NT2/D1 (cell line): ENCODE results near the gene SLC36A3.
"Not testable (repeated sequence)": the region's sequence is repeated elsewhere in the genome, so short reads cannot be mapped to it uniquely, and the experiment has no call there.

Source experiments
- DNase-seq: peaks from one replicate; pipeline ENCODE4 v3.0.0-alpha.2; 2011; ENCODE audit warnings: low read depth, low spot score
- H3K27me3 ChIP-seq: 2 replicates; pipeline ENCODE4 v1.6.0; 2011; ENCODE audit warnings: mild to moderate bottlenecking; ENCODE audit not compliant: insufficient read length, insufficient read depth
- H3K36me3 ChIP-seq: 2 replicates; pipeline ENCODE4 v1.6.1; 2011; ENCODE audit warnings: mild to moderate bottlenecking, low read length, mixed read lengths; ENCODE audit not compliant: insufficient read depth, insufficient read length
- H3K4me1 ChIP-seq: 2 replicates; pipeline ENCODE4 v1.5.1; 2011; ENCODE audit not compliant: insufficient read depth, insufficient read length
- H3K4me3 ChIP-seq: 2 replicates; pipeline ENCODE4 v1.5.1; 2011; ENCODE audit warnings: low read depth; ENCODE audit not compliant: insufficient read length
- H3K9ac ChIP-seq: 2 replicates; pipeline ENCODE4 v1.6.0; 2011; ENCODE audit warnings: low read depth; ENCODE audit not compliant: insufficient read length
- H3K9me3 ChIP-seq: 2 replicates; pipeline ENCODE4 v1.5.1; 2011; ENCODE audit warnings: mild to moderate bottlenecking, low read length; ENCODE audit not compliant: insufficient read depth
- SUZ12 ChIP-seq: IDR thresholded peaks from 2 replicates; pipeline ENCODE4 v1.6.1; 2011; ENCODE audit not compliant: insufficient read length, insufficient read depth; ENCODE audit errors: extremely low read depth
- YY1 ChIP-seq: IDR thresholded peaks from 2 replicates; pipeline ENCODE4 v1.6.1; 2011; ENCODE audit not compliant: insufficient read length, insufficient read depth
- ZNF274 ChIP-seq: IDR thresholded peaks from 2 replicates; pipeline ENCODE4 v1.6.1; 2011; ENCODE audit warnings: mild to moderate bottlenecking, low read depth, low read length

The SLC36A3 gene

DNA sequence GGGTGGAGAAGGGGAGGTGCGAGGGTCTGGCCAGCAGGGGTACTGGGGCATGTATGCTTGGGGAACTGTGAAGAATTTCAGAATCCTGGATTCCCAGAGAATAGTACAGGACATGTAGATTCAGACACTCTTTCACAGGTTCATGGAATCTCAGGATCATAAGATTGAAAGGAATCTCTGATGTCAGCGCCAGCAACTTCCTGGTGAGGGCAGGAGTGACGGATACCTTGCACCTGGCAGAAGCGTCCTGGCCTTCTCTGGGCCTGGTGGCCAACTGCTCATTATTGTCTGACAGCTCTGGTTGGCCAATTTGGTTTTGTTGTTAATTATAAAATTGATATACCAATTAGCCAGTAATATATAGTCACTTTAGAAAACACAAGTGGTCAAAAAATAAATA, 43.6 kb downstream of the SLC36A3 start:
- Histone ChIP-seq H3K9ac (no peak overlapping the region), H3K4me1 (peaks cover 10% of the 10 kb centered on the region), H3K36me3 (peaks cover 8% of the 10 kb centered on the region), H3K9me3 (no peaks in the 10 kb centered on the region), H3K27me3 (no peaks in the 10 kb centered on the region), H3K4me3 (no peak overlapping the region)
- TF ChIP-seq SUZ12 = no peak
- no peak for TF ChIP-seq YY1
- no peak for TF ChIP-seq ZNF274
- DNase-seq = no peak

DNA sequence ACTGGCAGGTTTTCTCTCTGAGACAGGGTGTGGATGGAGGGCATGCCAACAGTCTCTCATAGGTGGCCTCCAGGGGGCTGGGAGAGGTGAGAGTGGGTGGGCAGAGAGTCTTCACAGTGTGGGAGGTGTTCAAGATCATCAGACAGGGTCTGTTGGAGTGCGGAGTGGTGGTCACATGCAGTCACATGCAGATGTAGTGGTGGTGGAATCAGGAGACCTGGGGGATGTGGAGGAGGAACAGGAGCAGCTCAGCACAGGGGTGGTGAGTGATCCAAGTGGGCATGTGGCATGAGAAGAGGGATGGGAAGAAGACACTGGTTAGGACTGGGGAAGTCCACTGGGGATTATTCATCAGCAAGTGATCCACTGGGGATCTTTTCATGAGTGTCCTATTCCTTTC, 44.8 kb downstream of the SLC36A3 start:
- Histone ChIP-seq H3K27me3 (no peaks in the 10 kb centered on the region), H3K4me3 (no peak overlapping the region), H3K4me1 (peaks cover 4% of the 10 kb centered on the region), H3K36me3 (peaks cover 8% of the 10 kb centered on the region), H3K9me3 (no peaks in the 10 kb centered on the region), H3K9ac (no peak overlapping the region)
- TF ChIP-seq ZNF274 = no peak
- no peak for TF ChIP-seq YY1
- no peak for TF ChIP-seq SUZ12
- no peak for DNase-seq

DNA sequence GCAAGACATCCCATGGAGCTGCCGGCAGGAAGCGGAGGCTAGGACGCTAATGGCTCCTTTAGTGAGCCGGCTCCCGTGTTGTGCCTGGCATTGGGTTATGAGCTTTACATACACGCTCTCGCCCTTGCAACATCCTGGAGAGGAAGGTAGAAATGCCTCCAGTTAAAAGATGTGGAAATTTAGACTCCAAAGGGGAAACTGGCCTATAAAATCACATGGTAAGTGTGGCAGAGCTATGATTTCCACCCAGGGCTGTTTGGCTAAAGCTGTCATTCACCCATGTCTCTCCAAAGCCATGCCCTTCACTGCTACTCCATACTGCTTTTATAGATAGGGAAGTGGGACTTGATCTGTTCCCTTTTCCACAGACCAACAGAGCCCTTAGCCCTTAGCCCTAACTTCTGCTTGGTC, 45.4 kb downstream of the SLC36A3 start:
- Histone ChIP-seq H3K27me3 (no peaks in the 10 kb centered on the region), H3K36me3 (peaks cover 8% of the 10 kb centered on the region)

DNA sequence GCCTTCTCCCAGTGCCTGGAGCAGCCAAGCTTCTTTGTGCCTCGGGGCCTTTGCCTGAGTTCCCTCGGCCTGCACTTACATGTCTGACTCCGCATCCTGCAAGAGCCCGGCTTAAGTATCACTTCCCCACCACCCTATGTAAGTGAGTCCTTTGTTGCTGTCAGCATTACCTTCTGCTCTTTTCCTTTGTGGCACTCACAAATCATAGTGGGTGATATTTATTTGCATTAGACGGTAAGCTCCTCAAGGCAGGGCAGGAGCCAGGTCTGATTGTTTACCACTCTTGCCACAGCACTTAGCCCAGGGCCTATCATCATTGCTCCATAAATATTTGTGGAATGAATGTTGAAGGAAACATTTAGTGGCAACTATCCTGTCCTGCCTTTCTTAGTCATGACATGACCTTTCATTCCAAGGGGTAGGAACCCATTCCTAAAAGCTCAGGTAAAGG, 45.8 kb downstream of the SLC36A3 start:
- H3K9ac ChIP-seq = no peak overlapping the region
- H3K36me3 ChIP-seq = peaks cover 8% of the 10 kb centered on the region

More for the DNA sequence above, 45.4 kb downstream of the SLC36A3 start:
- Histone ChIP-seq H3K9ac (no peak overlapping the region), H3K4me3 (no peak overlapping the region), H3K4me1 (peaks cover 4% of the 10 kb centered on the region), H3K9me3 (no peaks in the 10 kb centered on the region)
- no peak for DNase-seq
- no peak for TF ChIP-seq SUZ12
- TF ChIP-seq YY1 = no peak
- no peak for TF ChIP-seq ZNF274

DNA sequence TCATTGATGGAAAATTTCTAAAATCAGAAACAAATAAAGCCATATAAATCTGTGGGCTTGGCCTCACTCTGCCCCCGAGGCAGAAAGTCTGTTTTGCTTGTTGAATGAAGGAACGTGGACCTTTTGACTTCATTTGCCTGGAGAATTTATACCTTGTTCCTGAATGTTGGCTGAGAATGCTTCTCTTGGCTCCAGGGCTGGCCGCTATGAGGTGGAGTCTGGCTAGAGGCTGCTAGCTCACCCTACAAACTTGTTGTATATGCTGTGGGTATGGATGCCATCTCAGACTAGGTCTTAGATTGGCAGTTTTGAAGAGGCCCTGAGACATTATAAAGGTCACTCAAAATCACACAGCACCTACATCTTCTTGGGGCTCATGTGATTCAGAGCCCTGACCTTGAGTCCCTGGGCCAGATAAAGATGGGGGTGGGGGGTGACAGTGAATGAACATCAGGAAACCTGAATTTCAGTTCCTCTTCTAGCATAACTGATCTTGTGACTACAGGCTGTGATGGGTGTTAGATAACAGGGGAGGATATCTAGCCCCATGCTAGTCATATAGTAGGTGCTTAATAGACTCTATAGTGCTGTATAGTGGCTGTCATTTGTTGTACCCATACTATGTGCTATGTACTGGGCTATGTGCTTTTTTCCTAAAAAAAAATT, 47.8 kb downstream of the SLC36A3 start:
- no peaks in the 10 kb centered on the region for H3K9me3 ChIP-seq
- TF ChIP-seq YY1 (no peak), SUZ12 (no peak), ZNF274 (no peak)
- no peak overlapping the region for H3K4me3 ChIP-seq
- DNase-seq = no peak
- peaks cover 5% of the 10 kb centered on the region for H3K36me3 ChIP-seq
- H3K27me3 ChIP-seq = no peaks in the 10 kb centered on the region
- no peak overlapping the region for H3K9ac ChIP-seq
- peaks cover 4% of the 10 kb centered on the region for H3K4me1 ChIP-seq

More for the DNA sequence above, 45.8 kb downstream of the SLC36A3 start:
- no peak for DNase-seq
- peaks cover 4% of the 10 kb centered on the region for H3K4me1 ChIP-seq
- no peak for TF ChIP-seq YY1
- TF ChIP-seq SUZ12 = no peak
- TF ChIP-seq ZNF274 = no peak
- no peaks in the 10 kb centered on the region for H3K27me3 ChIP-seq
- H3K4me3 ChIP-seq = no peak overlapping the region
- H3K9me3 ChIP-seq = no peaks in the 10 kb centered on the region

DNA sequence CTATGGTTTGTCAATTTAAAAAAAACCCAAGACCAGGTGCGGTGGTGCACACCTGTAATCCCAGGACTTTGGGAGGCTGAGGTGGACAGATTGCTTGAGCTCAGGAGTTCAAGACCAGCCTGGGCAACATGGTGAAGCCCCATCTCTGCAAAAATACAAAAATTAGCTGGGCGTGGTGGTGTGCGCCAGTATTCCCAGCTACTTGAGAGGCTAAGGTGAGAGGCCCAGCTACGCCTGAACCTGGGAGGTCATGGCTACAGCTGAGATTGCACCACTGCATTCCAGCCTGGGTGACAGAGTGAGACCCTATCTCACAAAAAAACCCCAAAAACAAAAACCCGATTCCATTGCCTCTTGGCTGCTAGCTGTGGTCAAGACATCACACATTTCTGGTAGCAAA, 48.6 kb downstream of the SLC36A3 start:
- not testable (repeated sequence) for H3K4me1 ChIP-seq, DNase-seq, H3K36me3 ChIP-seq, H3K9me3 ChIP-seq, H3K4me3 ChIP-seq, H3K27me3 ChIP-seq, H3K9ac ChIP-seq

DNA sequence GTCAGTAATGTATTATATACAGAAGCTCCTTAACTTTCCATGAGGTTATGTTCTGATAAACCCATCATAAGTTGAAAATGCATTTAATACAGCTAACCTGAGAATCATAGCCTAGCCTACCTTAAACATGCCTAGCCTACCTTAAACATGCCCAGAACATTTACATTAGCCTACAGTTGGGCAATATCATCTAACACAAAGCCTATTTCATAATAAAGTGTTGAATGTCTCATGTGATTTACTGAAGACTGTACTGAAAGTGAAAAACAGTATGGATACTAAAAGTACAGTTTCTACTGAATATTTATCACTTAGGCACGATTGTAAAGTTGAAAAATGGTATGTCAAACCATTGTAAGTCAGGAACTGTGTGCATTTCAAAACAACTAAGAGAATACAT, 49.0 kb downstream of the SLC36A3 start:
- peaks cover 4% of the 10 kb centered on the region for H3K4me1 ChIP-seq
- TF ChIP-seq SUZ12 (no peak), ZNF274 (no peak), YY1 (no peak)
- DNase-seq = no peak

DNA sequence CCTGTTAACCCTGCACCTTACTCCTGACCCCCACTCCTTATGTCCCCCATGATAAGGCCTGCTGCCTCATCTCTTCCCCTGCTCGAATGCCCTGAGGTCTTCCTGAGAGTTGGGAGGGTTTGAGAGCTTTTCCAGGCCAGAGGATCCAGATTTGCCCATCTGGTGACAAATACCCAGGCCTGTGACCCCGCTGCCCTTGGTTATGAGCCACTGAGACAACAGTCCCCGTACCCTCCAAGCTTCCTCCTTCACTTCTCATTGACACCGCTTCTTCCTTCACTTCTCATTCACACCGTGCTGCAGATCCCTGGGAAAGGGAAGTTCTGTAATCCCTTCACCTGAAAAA, 50.0 kb downstream of the SLC36A3 start:
- H3K36me3 ChIP-seq = no peaks in the 10 kb centered on the region
- H3K4me3 ChIP-seq = peak overlapping the region; percentile 82
- H3K4me1 ChIP-seq = peaks cover 4% of the 10 kb centered on the region
- H3K9me3 ChIP-seq = no peaks in the 10 kb centered on the region
- DNase-seq = no peak
- peak overlapping the region; percentile 66 for H3K9ac ChIP-seq
- no peaks in the 10 kb centered on the region for H3K27me3 ChIP-seq
- TF ChIP-seq SUZ12 (no peak), YY1 (no peak)

More for the DNA sequence above, 49.0 kb downstream of the SLC36A3 start:
- no peaks in the 10 kb centered on the region for H3K27me3 ChIP-seq
- H3K9me3 ChIP-seq = no peaks in the 10 kb centered on the region
- no peak overlapping the region for H3K9ac ChIP-seq
- H3K4me3 ChIP-seq = no peak overlapping the region
- no peaks in the 10 kb centered on the region for H3K36me3 ChIP-seq
